Measurements from ENCODE around the gene IPO5.

GRCh38 chr13:98072476-98072875 is 119.0 kb downstream of the IPO5 start:
- no peak for TF ChIP-seq CTCF (IDR thresholded peaks at IDR 0.05)
- TF ChIP-seq POLR2A (IDR thresholded peaks at IDR 0.05), result no peak

Measured in adrenal gland (tissue), 5 donors.